Astrocyte (in vitro differentiated cells and primary cell): ENCODE measurements around the gene SLC25A21. TPM values are rescaled to one million over a fixed set of nuclear protein-coding genes. Genes with fewer than 3 reads are reported as not detected.

Experiments
- DNase-seq: peaks from one replicate; pipeline ENCODE4 v3.0.0-alpha.2; 2010; ENCODE audit warnings: low read depth
- FAIRE-seq: peaks from 2 replicates; lab custom pipeline; 2011; peaks lifted over from hg19 to GRCh38; lab: Jason Lieb, UNC
- H2AFZ ChIP-seq: 2 replicates; pipeline ENCODE4 v1.6.0; 2012; ENCODE audit warnings: low read depth, low read length, inconsistent platforms
- H3K27ac ChIP-seq: 2 replicates; pipeline ENCODE4 v1.5.1; 2011; ENCODE audit warnings: low read depth, low read length, inconsistent platforms
- H3K27me3 ChIP-seq: 2 replicates; pipeline ENCODE4 v1.6.0; 2011; ENCODE audit warnings: low read length, inconsistent platforms; ENCODE audit not compliant: insufficient read depth
- H3K36me3 ChIP-seq: 2 replicates; pipeline ENCODE4 v1.5.1; 2011; ENCODE audit warnings: low read length, inconsistent platforms; ENCODE audit not compliant: insufficient read depth
- H3K4me1 ChIP-seq: 2 replicates; pipeline ENCODE4 v1.5.1; 2011; ENCODE audit warnings: low read length, inconsistent platforms; ENCODE audit not compliant: insufficient read depth
- H3K4me2 ChIP-seq: 2 replicates; pipeline ENCODE4 v1.6.0; 2012; ENCODE audit warnings: low read length, inconsistent platforms
- H3K4me3 ChIP-seq: 2 replicates; pipeline ENCODE4 v1.5.1; 2011; ENCODE audit warnings: low read depth, mild to moderate bottlenecking, low read length, inconsistent platforms; ENCODE audit not compliant: insufficient read depth
- H3K79me2 ChIP-seq: 2 replicates; pipeline ENCODE4 v1.6.0; 2012; ENCODE audit warnings: mild to moderate bottlenecking, low read length, inconsistent platforms; ENCODE audit not compliant: insufficient read depth
- H3K9ac ChIP-seq: 2 replicates; pipeline ENCODE4 v1.6.0; 2012; ENCODE audit warnings: mild to moderate bottlenecking, low read length, inconsistent platforms
- H3K9me3 ChIP-seq: 2 replicates; pipeline ENCODE4 v1.5.1; 2012; ENCODE audit warnings: low read depth, mild to moderate bottlenecking, low read length, inconsistent platforms; ENCODE audit not compliant: insufficient read depth
- H4K20me1 ChIP-seq: 2 replicates; pipeline ENCODE4 v1.6.0; 2012; ENCODE audit warnings: low read length, inconsistent platforms; ENCODE audit not compliant: insufficient read depth
- H3K27ac Mint-ChIP-seq: one replicate; pipeline ENCODE4 v1.8.0; 2021; ENCODE audit warnings: mild to moderate bottlenecking, mixed read lengths; ENCODE audit not compliant: unreplicated experiment
- H3K27me3 Mint-ChIP-seq: one replicate; pipeline ENCODE4 v1.8.0; 2021; ENCODE audit warnings: low read depth, mixed read lengths; ENCODE audit not compliant: unreplicated experiment
- H3K36me3 Mint-ChIP-seq: one replicate; pipeline ENCODE4 v1.8.0; 2021; ENCODE audit warnings: low read depth, mixed read lengths; ENCODE audit not compliant: unreplicated experiment
- H3K4me1 Mint-ChIP-seq: one replicate; pipeline ENCODE4 v1.8.0; 2021; ENCODE audit warnings: low read depth, mixed read lengths; ENCODE audit not compliant: unreplicated experiment
- H3K4me3 Mint-ChIP-seq: one replicate; pipeline ENCODE4 v1.8.0; 2021; ENCODE audit warnings: mild to moderate bottlenecking, moderate library complexity, mixed read lengths; ENCODE audit not compliant: unreplicated experiment
- H3K9me3 Mint-ChIP-seq: one replicate; pipeline ENCODE4 v1.8.0; 2021; ENCODE audit warnings: mild to moderate bottlenecking, mixed read lengths; ENCODE audit not compliant: unreplicated experiment
- CTCF ChIP-seq: IDR thresholded peaks from 2 replicates; pipeline ENCODE4 v1.5.1; 2011; ENCODE audit warnings: low read depth, mild to moderate bottlenecking, inconsistent platforms, low read length, moderate library complexity; ENCODE audit not compliant: insufficient read depth
- EZH2 ChIP-seq: IDR thresholded peaks from 2 replicates; pipeline ENCODE4 v1.6.1; 2012; ENCODE audit warnings: mild to moderate bottlenecking, low read length, inconsistent platforms; ENCODE audit not compliant: insufficient read depth
- total RNA-seq: library from RNA; stranded (reverse); gene quantifications from 2 replicates; pipeline ENCODE4 v1.2.1, GENCODE V29; 2021

The SLC25A21 gene
- total RNA-seq, 1 donor from 2014 or later, result 1.5 TPM

DNA sequence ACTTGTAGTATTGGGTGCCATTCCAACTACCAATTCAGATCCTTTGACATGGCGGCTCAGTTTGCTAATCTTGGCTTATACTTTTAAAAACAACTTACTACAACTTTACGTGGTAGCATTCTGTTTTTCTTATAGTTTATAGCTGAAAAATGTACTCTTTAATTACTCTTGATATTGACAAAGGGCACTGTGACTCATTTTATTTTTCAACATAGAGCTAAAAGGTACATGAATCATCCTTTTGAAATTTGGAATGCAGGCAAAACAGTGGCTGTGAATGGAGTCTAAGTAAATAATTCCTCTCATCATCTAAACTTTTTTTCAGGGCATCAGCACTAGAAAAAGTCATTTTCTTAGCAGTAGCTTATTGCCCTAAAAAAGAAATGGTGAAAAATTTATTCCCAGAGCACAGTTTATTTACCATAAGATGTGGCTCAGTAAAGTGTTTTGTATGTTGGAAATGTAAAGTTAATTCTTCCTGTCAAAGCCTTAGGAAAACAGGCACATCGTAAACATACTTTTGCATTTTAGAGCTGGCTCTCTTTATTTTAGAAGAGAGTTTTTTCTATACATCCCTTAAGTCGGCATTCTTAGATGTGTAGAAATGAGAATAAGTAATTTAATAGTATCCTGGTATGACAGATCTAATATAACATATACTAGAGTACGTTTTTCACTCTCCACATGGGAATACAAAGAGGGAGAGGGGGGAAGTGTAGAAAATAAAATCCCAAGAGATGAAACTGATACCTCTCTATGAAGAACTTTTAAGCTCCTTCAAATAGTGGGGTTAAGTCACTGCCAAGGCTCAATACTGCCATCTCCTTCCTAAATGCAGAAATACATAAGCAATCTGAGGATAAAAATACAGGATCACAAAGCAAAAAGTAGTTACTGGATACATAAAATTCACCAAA is 55.2 kb downstream of the SLC25A21 start:
- H3K27me3 ChIP-seq, result no peaks in the 10 kb centered on the region
- no peaks in the 10 kb centered on the region for H3K9me3 ChIP-seq
- no peaks in the 10 kb centered on the region for H4K20me1 ChIP-seq
- H3K4me1 ChIP-seq, result peaks cover 10% of the 10 kb centered on the region
- Mint-ChIP-seq H3K36me3 (no peaks in the 10 kb centered on the region), H3K9me3 (no peaks in the 10 kb centered on the region), H3K4me3 (no peak overlapping the region), H3K27ac (peak overlapping the region; percentile 43), H3K27me3 (no peaks in the 10 kb centered on the region), H3K4me1 (peaks cover 19% of the 10 kb centered on the region)
- H3K27ac ChIP-seq, result peak overlapping the region; percentile 39
- H3K79me2 ChIP-seq, result no peaks in the 10 kb centered on the region
- FAIRE-seq, result peak; percentile 55
- H3K9ac ChIP-seq, result peak overlapping the region; percentile 4
- H3K4me3 ChIP-seq, result no peak overlapping the region
- no peak overlapping the region for H2AFZ ChIP-seq
- TF ChIP-seq EZH2 (no peak), CTCF (peak; percentile 50)
- peak overlapping the region; percentile 55 for H3K4me2 ChIP-seq
- no peaks in the 10 kb centered on the region for H3K36me3 ChIP-seq
- peak; percentile 67 for DNase-seq

GRCh38 chr14:37115406-37115805 is 57.0 kb downstream of the SLC25A21 start:
- no peaks in the 10 kb centered on the region for H3K36me3 Mint-ChIP-seq
- Histone ChIP-seq H3K4me3 (no peak overlapping the region), H3K36me3 (no peaks in the 10 kb centered on the region), H3K9me3 (no peaks in the 10 kb centered on the region), H4K20me1 (no peaks in the 10 kb centered on the region), H2AFZ (no peak overlapping the region), H3K27me3 (no peaks in the 10 kb centered on the region), H3K79me2 (no peaks in the 10 kb centered on the region), H3K4me1 (peaks cover 10% of the 10 kb centered on the region), H3K4me2 (no peak overlapping the region), H3K27ac (no peak overlapping the region), H3K9ac (no peak overlapping the region)
- DNase-seq (no peak), FAIRE-seq (no peak)
- TF ChIP-seq EZH2 (no peak), CTCF (no peak)
- H3K27me3 Mint-ChIP-seq, result no peaks in the 10 kb centered on the region
- H3K4me1 Mint-ChIP-seq, result peaks cover 13% of the 10 kb centered on the region
- H3K9me3 Mint-ChIP-seq, result no peaks in the 10 kb centered on the region
- H3K27ac Mint-ChIP-seq, result no peak overlapping the region
- H3K4me3 Mint-ChIP-seq, result no peak overlapping the region

DNA sequence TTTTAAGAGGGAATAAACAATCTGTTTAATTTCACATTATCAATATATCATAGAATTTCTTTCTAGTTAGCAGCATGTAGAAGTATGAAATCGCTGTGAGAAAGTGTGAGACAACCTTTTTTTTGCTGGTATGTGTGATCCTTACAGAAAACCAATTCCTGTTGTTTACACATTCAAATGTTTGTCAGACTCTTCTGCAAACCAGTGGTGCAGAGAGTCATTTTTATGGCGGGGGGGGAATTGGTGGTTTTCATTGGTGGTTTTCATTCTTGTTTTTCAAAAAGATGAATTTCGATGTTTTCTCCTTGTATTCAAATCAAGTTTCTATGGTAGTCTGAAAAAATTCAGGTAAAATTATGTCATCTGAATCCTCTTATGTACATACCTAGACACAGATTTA is 57.8 kb downstream of the SLC25A21 start:
- Mint-ChIP-seq H3K4me3 (no peak overlapping the region), H3K36me3 (no peaks in the 10 kb centered on the region), H3K27me3 (no peaks in the 10 kb centered on the region), H3K4me1 (peaks cover 13% of the 10 kb centered on the region), H3K27ac (no peak overlapping the region), H3K9me3 (no peaks in the 10 kb centered on the region)
- no peak for TF ChIP-seq EZH2
- no peak for TF ChIP-seq CTCF
- DNase-seq (no peak), FAIRE-seq (no peak)
- Histone ChIP-seq H3K4me3 (no peak overlapping the region), H3K4me1 (peaks cover 10% of the 10 kb centered on the region), H3K9me3 (no peaks in the 10 kb centered on the region), H4K20me1 (no peaks in the 10 kb centered on the region), H3K4me2 (no peak overlapping the region), H3K27me3 (no peaks in the 10 kb centered on the region), H2AFZ (no peak overlapping the region), H3K27ac (no peak overlapping the region), H3K79me2 (no peaks in the 10 kb centered on the region), H3K36me3 (no peaks in the 10 kb centered on the region), H3K9ac (no peak overlapping the region)
